Astrocyte of the spinal cord (primary cell): ENCODE measurements around the gene DDX39A.
A peak's percentile ranks its signal among the peaks of the same experiment; 100 is the strongest.
"Not testable (repeated sequence)": the region's sequence is repeated elsewhere in the genome, so short reads cannot be mapped to it uniquely, and the experiment has no call there.

Source experiments
- DNase-seq: peaks from one replicate; pipeline ENCODE4 v3.0.0; 2011; ENCODE audit warnings: low read depth, low spot score
- H3K4me3 ChIP-seq: 2 replicates; pipeline ENCODE4 v1.5.1; 2011; ENCODE audit warnings: low read depth, mild to moderate bottlenecking, low read length, moderate library complexity
- CTCF ChIP-seq: IDR thresholded peaks from 2 replicates; pipeline ENCODE4 v1.5.1; 2012; ENCODE audit warnings: low read depth, mild to moderate bottlenecking, low read length, inconsistent platforms
- in situ Hi-C: cut with HindIII; loops from 2 replicates; pipeline ENCODE4 v1.10.0; 2017; ENCODE audit warnings: low sequenced_read_pairs

Gene DDX39A

GRCh38 chr19:14407605-14408484 lies 11.3 kb downstream of the DDX39A start:
- no peak overlapping the region for H3K4me3 ChIP-seq
- in situ Hi-C loops = no loop called here
- TF ChIP-seq CTCF = no peak
- DNase-seq = no peak

DNA sequence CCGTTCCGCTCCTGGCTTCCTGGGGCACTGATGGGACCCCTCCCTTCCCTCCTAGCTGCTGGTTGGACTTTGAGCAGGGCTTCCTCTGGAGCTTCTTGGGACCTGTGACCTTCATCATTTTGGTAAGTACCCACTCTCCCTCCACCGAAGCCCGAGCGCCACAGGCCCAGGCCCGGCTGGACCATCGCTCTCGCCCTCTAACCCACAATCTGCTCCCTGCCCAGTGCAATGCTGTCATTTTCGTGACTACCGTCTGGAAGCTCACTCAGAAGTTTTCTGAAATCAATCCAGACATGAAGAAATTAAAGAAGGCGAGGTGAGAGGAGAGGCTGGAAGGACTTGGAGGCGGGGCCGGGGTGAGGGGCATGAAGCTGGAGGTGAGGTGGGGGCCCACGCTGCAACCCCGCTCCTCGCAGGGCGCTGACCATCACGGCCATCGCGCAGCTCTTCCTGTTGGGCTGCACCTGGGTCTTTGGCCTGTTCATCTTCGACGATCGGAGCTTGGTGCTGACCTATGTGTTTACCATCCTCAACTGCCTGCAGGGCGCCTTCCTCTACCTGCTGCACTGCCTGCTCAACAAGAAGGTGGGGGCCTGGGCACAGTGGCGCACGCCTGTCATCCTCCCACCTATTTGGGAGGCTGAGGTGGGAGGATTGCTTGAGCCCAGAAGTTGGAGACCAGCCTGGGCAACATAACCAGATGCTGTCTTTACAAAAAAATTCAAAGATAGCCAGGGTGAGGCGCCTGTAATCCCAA lies 12.3 kb downstream of the DDX39A start:
- no peak for DNase-seq
- H3K4me3 ChIP-seq = no peak overlapping the region
- TF ChIP-seq CTCF = no peak
- in situ Hi-C loops = no loop called here

DNA sequence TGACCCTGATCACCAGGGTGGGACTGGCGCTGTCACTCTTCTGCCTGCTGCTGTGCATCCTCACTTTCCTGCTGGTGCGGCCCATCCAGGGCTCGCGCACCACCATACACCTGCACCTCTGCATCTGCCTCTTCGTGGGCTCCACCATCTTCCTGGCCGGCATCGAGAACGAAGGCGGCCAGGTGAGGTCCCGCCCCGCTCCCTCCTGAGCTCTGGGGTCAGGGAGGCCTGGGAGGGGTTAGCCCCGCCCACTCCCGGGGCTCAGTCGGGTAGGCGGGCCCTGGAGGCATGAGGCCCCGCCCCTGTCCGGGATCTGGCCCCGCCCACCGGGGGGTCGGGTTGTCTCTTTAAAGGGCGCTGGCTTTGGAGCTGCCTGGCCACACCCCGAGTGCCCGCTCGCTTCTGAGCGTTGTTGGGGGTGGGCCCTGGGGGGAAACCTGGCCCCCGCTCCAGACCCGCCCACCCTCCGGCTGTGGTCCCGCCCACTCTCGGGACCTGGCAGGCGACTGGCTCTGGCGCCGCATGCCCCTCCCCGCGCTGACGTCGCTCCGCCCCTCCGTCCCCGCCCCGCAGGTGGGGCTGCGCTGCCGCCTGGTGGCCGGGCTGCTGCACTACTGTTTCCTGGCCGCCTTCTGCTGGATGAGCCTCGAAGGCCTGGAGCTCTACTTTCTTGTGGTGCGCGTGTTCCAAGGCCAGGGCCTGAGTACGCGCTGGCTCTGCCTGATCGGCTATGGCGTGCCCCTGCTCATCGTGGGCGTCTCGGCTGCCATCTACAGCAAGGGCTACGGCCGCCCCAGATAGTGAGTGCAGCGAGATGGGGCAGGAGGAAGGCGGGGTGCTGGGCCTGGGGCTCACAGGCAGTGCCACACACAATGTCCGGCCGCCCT lies 13.1 kb downstream of the DDX39A start:
- in situ Hi-C loops = no loop called here
- DNase-seq = peak; percentile 88
- peak; percentile 77 for TF ChIP-seq CTCF
- peak overlapping the region; percentile 15 for H3K4me3 ChIP-seq

DNA sequence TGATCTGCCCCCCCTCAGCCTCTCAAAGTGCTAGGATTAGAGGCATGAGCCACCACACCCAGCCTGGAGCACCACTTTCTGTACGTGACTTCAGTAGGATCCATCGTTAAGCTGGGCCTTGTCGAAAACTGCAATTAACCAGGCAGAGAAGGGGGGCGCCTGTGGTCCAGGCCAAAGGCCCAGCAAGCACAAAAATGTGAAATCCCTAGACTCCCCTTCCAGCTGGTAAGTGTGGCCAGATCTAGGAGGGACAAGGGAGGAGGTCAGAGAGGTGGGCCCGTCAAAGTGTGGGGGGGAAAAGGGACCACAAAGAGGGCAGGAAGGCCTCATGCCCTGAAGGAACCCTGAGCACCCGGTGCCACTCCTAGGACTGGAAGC lies 13.8 kb downstream of the DDX39A start:
- in situ Hi-C loops = no loop called here
- no peak for DNase-seq
- H3K4me3 ChIP-seq = no peak overlapping the region
- no peak for TF ChIP-seq CTCF

DNA sequence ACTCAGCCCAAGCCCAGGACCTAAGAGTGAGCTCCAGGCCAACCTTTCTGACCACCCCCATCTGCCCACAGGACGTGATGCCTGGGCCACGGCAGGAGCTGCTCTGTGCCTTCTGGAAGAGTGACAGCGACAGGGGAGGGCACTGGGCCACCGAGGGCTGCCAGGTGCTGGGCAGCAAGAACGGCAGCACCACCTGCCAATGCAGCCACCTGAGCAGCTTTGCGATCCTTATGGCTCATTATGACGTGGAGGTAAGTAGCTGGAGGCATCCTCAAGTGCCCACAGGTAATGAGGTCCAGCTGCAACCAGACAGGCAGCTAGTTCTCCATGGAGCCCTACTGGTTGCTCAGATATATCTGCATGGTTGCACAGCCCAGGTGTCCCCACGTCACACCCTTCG lies 14.8 kb downstream of the DDX39A start:
- in situ Hi-C loops = no loop called here
- H3K4me3 ChIP-seq = no peak overlapping the region
- DNase-seq = no peak
- no peak for TF ChIP-seq CTCF

- in situ Hi-C loops, H3K4me3 ChIP-seq, DNase-seq: not testable (repeated sequence)
These were observed 15.8 kb downstream of the DDX39A start for GRCh38 chr19:14403145-14403930.
